ENCODE data around the gene SLC38A8. TPM values are rescaled to one million over a fixed set of nuclear protein-coding genes. Genes with fewer than 3 reads are reported as not detected.
A peak's percentile ranks its signal among the peaks of the same experiment; 100 is the strongest.

Gene SLC38A8
- total RNA-seq, 1 experiment from 2014 or later = 0.35 TPM

- H3K4me1 Mint-ChIP-seq = no peaks in the 10 kb centered on the region
- no peak overlapping the region for H2AK5ac ChIP-seq (ENCODE audit: insufficient read length, low read length)
- H2BK120ac ChIP-seq (ENCODE audit: low read depth, low read length, poor library complexity, severe bottlenecking) = no peak overlapping the region
- H3K36me3 Mint-ChIP-seq (ENCODE audit: insufficient read depth in 1 of 3, low read depth in 3 of 3) = peaks cover 17 to 67% (median 52%) of the 10 kb centered on the region in 3 experiments; a peak in 6 of 7 replicates
- H3K56ac ChIP-seq (ENCODE audit: insufficient read length, low read depth, low read length) = no peak overlapping the region
- H3K27me3 Mint-ChIP-seq (ENCODE audit: low read depth) = 0 out of 2 replicates have a peak, but pooled peaks cover 1% of the 10 kb centered on the region
- H3K27ac Mint-ChIP-seq = peak overlapping the region in 1 of 3 experiments; percentile 49; a peak in 1 of 7 replicates
- no CpG with 5 or more reads among the region's 13 CpGs for WGBS (ENCODE audit: extremely low coverage, insufficient read length, low lambda C conversion rate)
- no peak overlapping the region for H3K4me3 Mint-ChIP-seq
- H4K20me1 ChIP-seq (ENCODE audit: control insufficient read depth, insufficient read depth, insufficient read length) = no peaks in the 10 kb centered on the region
- H4K8ac ChIP-seq (replicated peaks; ENCODE audit: insufficient read length, low read depth, low read length) = no peak overlapping the region
- H3K79me2 ChIP-seq (ENCODE audit: insufficient read depth, low read length) = no peaks in the 10 kb centered on the region
- H2BK12ac ChIP-seq (ENCODE audit: insufficient read length, low read depth, low read length) = no peak overlapping the region
- no peak overlapping the region for H3K4ac ChIP-seq (ENCODE audit: low read depth, low read length)
- H3K9ac ChIP-seq (ENCODE audit: extremely low read depth, insufficient read length, low read length) = no peak overlapping the region
- H3K79me1 ChIP-seq (ENCODE audit: insufficient read depth, low read depth, low read length, poor library complexity, severe bottlenecking) = no peaks in the 10 kb centered on the region
- no peak overlapping the region for H3T11ph ChIP-seq (ENCODE audit: low read length)
- H3K4me2 ChIP-seq (ENCODE audit: insufficient read depth, insufficient read length, low read length) = no peak overlapping the region
- H3K27ac ChIP-seq (ENCODE audit: insufficient read length, low read depth, low read length) = no peak overlapping the region
- no peaks in the 10 kb centered on the region for H3K23me2 ChIP-seq (ENCODE audit: insufficient read length, low read depth, low read length, poor library complexity, severe bottlenecking)
- no peak overlapping the region for H3K23ac ChIP-seq (ENCODE audit: insufficient read length, low read depth, low read length)
- H3K4me1 ChIP-seq (ENCODE audit: insufficient read depth, low read length) = no peaks in the 10 kb centered on the region
- DNase-seq = no peak
- H3K9me3 ChIP-seq (ENCODE audit: control insufficient read depth, low read depth, low read length) = no peaks in the 10 kb centered on the region
- TF ChIP-seq CTCF (conservative IDR thresholded peaks at IDR 0.05) = no peak
- no peak overlapping the region for H3K18ac ChIP-seq (ENCODE audit: insufficient read length, low read depth, low read length)
- H2BK5ac ChIP-seq (ENCODE audit: insufficient read length, low read length) = no peak overlapping the region
- no peak overlapping the region for H2BK15ac ChIP-seq (ENCODE audit: low read depth, low read length)
- no peak overlapping the region for H2AFZ ChIP-seq (ENCODE audit: low read length)
- H4K91ac ChIP-seq (ENCODE audit: insufficient read length, low read depth, low read length) = no peak overlapping the region
- no peaks in the 10 kb centered on the region for H3K27me3 ChIP-seq (ENCODE audit: insufficient read depth, low read length)
- no peak overlapping the region for H4K5ac ChIP-seq (ENCODE audit: insufficient read length, low read depth, low read length)
- H2BK20ac ChIP-seq (ENCODE audit: low read depth, low read length, poor library complexity, severe bottlenecking) = no peak overlapping the region
- no peak overlapping the region for H3K14ac ChIP-seq (ENCODE audit: insufficient read depth, low read length)
- H3K9me3 Mint-ChIP-seq = no peaks in the 10 kb centered on the region
Observed at GRCh38 chr16:84068783-84069462, 26.3 kb upstream of the SLC38A8 start.
